ENCODE data around the gene HOTAIR. TPM values are rescaled to one million over a fixed set of nuclear protein-coding genes. Genes with fewer than 3 reads are reported as not detected.

Gene HOTAIR
- total RNA-seq, 1 experiment from 2014 or later, result 3.5 TPM

- Histone ChIP-seq H3K9ac (ENCODE audit: low read length) (no peak overlapping the region), H3K9me2 (replicated peaks; ENCODE audit: low read length) (no peaks in the 10 kb centered on the region), H2AFZ (ENCODE audit: low read length) (no peak overlapping the region), H3K4me1 (ENCODE audit: insufficient read depth, low read length) (peaks cover 31% of the 10 kb centered on the region), H3K27ac (ENCODE audit: low read length) (no peak overlapping the region), H3F3A (ENCODE audit: low read length, unreplicated experiment) (no peaks in the 10 kb centered on the region), H3K36me3 (ENCODE audit: low read depth, low read length) (no peaks in the 10 kb centered on the region), H3K4me3 (ENCODE audit: low read length) (no peak overlapping the region), H3K4me2 (ENCODE audit: low read length) (peak overlapping the region; percentile 78), H4K20me1 (ENCODE audit: low read length) (no peaks in the 10 kb centered on the region), H3K27me3 (ENCODE audit: low read length) (no peaks in the 10 kb centered on the region), H3K79me2 (ENCODE audit: low read length) (peaks cover 2% of the 10 kb centered on the region), H3K9me3 (ENCODE audit: low read length) (no peaks in the 10 kb centered on the region)
- ChIA-PET POLR2A (ENCODE audit: unreplicated experiment) (no interaction called here), CTCF (interaction anchor here (0.6 kb wide), 1 partner anchor 20 kb away, joined by 6 read pairs; no protein-coding TSS in a partner anchor)
- no peak for DNase-seq
- no peak for TF ChIP-seq CTCF (conservative IDR thresholded peaks at IDR 0.05; ENCODE audit: low read depth, low read length)
- TF ChIP-seq EZH2phosphoT487 (IDR thresholded peaks at IDR 0.05; ENCODE audit: borderline replicate concordance, low read length), result no peak
- TF ChIP-seq EZH2 (IDR thresholded peaks at IDR 0.05; ENCODE audit: low read length, unreplicated experiment), result no peak
- intact Hi-C loops (cut with micrococcal nuclease), result loop anchor here (5.0 kb wide), 1 partner anchor 43 kb away; no protein-coding TSS in a partner anchor
- BruUV-seq (replicated peaks), result no TSS peak
- no peak for ATAC-seq
These were observed 10.9 kb upstream of the HOTAIR start for GRCh38 chr12:53985692-53985993.

GRCh38 chr12:53984901-53985691, 10.3 kb upstream of the HOTAIR start, which contains the start of gene HOXC10:
HOXC10 (plus strand) TSS chr12:53985146; CDS start chr12:53985260, 114 bp downstream.
- Histone ChIP-seq H3K4me1 (ENCODE audit: insufficient read depth, low read length) (peaks cover 26% of the 10 kb centered on the region), H3K27me3 (ENCODE audit: low read length) (no peaks in the 10 kb centered on the region), H3K9ac (ENCODE audit: low read length) (no peak within 1 kb of the TSS), H3K36me3 (ENCODE audit: low read depth, low read length) (no peaks in the 10 kb centered on the region), H3K4me3 (ENCODE audit: low read length) (peak within 1 kb of the TSS; percentile 46; the same call in 1 of the 2 replicates), H3K4me2 (ENCODE audit: low read length) (peak within 1 kb of the TSS; percentile 78), H3K9me2 (replicated peaks; ENCODE audit: low read length) (no peaks in the 10 kb centered on the region), H4K20me1 (ENCODE audit: low read length) (no peaks in the 10 kb centered on the region), H2AFZ (ENCODE audit: low read length) (peak within 1 kb of the TSS; percentile 86), H3K9me3 (ENCODE audit: low read length) (no peaks in the 10 kb centered on the region), H3K27ac (ENCODE audit: low read length) (no peak within 1 kb of the TSS), H3K79me2 (ENCODE audit: low read length) (no peaks in the 10 kb centered on the region), H3F3A (ENCODE audit: low read length, unreplicated experiment) (no peaks in the 10 kb centered on the region)
- BruUV-seq (replicated peaks), result no TSS peak
- no peak for TF ChIP-seq EZH2phosphoT487 (IDR thresholded peaks at IDR 0.05; ENCODE audit: borderline replicate concordance, low read length)
- TF ChIP-seq CTCF (conservative IDR thresholded peaks at IDR 0.05; ENCODE audit: low read depth, low read length), result peak; percentile 71
- CTCF ChIA-PET, result interaction anchor here (0.5 to 1.3 kb wide), 6 partner anchors 11 to 216 kb away, joined by 3 to 11 read pairs (median 4); partner anchors contain the start of gene HOXC5
- DNase-seq (peak; percentile 93), ATAC-seq (peak; percentile 64)
- intact Hi-C loops (cut with micrococcal nuclease), result loop anchor here (5.0 kb wide), 1 partner anchor 43 kb away; no protein-coding TSS in a partner anchor
- POLR2A ChIA-PET (ENCODE audit: unreplicated experiment), result no interaction called here

Data from PC-3 (cell line).